Uterus (tissue), 2 donors: Measurements from ENCODE around the gene IQSEC2.

Experiments used
- POLR2A ChIP-seq, 2 donors: fragments of 450-650 bp; IDR thresholded peaks; one replicate each; pipeline ENCODE4 v1.6.1; 2016; ENCODE audit warnings: antibody characterized with exemption in 2 of 2, mild to moderate bottlenecking in 1 of 2, moderate library complexity in 1 of 2
- TF ChIP-seq, protein P1 (sequence below), 4 experiments: fragments of 200-600 bp in 2 of 4; fragments of 450-650 bp in 2 of 4; sonication (generic) in 2 of 4; IDR thresholded peaks; one replicate each; pipeline ENCODE4 v1.5.1; 2016 to 2019; ENCODE audit warnings: antibody characterized with exemption in 4 of 4, mild to moderate bottlenecking in 2 of 4, moderate library complexity in 1 of 4

GRCh38 chrX:53287493-53288138, 6.2 kb upstream of the IQSEC2 start:
- TF ChIP-seq, protein P1, sequence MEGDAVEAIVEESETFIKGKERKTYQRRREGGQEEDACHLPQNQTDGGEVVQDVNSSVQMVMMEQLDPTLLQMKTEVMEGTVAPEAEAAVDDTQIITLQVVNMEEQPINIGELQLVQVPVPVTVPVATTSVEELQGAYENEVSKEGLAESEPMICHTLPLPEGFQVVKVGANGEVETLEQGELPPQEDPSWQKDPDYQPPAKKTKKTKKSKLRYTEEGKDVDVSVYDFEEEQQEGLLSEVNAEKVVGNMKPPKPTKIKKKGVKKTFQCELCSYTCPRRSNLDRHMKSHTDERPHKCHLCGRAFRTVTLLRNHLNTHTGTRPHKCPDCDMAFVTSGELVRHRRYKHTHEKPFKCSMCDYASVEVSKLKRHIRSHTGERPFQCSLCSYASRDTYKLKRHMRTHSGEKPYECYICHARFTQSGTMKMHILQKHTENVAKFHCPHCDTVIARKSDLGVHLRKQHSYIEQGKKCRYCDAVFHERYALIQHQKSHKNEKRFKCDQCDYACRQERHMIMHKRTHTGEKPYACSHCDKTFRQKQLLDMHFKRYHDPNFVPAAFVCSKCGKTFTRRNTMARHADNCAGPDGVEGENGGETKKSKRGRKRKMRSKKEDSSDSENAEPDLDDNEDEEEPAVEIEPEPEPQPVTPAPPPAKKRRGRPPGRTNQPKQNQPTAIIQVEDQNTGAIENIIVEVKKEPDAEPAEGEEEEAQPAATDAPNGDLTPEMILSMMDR (IDR thresholded peaks at IDR 0.05), result no peak
- no peak for TF ChIP-seq POLR2A (IDR thresholded peaks at IDR 0.05)
